Upper lobe of left lung (tissue), 4 donors: ENCODE measurements around the gene NOTCH1.

Experiments
- CTCF ChIP-seq, 6 experiments: fragments of 450-650 bp in 4 of 6; fragments of 200-600 bp in 2 of 6; sonication (generic) in 2 of 6; IDR thresholded peaks; one replicate each; pipeline ENCODE4 v1.5.1; 2016 to 2019; ENCODE audit warnings: antibody characterized with exemption in 6 of 6
- POLR2AphosphoS5 ChIP-seq, 2 donors: sonication (generic); formaldehyde crosslinking; IDR thresholded peaks; one replicate each; pipeline ENCODE4 v1.5.1; 2017; ENCODE audit warnings: antibody characterized with exemption in 2 of 2

GRCh38 chr9:136536721-136537241 is 9.1 kb downstream of the NOTCH1 start:
- TF ChIP-seq CTCF (IDR thresholded peaks at IDR 0.05) (no peak), POLR2AphosphoS5 (IDR thresholded peaks at IDR 0.05) (no peak)
